ENCODE measurements around the gene HDAC7. TPM values are rescaled to one million over a fixed set of nuclear protein-coding genes. Genes with fewer than 3 reads are reported as not detected.

Gene HDAC7
- total RNA-seq, 1 donor from 2014 or later: 93.2 TPM

DNA sequence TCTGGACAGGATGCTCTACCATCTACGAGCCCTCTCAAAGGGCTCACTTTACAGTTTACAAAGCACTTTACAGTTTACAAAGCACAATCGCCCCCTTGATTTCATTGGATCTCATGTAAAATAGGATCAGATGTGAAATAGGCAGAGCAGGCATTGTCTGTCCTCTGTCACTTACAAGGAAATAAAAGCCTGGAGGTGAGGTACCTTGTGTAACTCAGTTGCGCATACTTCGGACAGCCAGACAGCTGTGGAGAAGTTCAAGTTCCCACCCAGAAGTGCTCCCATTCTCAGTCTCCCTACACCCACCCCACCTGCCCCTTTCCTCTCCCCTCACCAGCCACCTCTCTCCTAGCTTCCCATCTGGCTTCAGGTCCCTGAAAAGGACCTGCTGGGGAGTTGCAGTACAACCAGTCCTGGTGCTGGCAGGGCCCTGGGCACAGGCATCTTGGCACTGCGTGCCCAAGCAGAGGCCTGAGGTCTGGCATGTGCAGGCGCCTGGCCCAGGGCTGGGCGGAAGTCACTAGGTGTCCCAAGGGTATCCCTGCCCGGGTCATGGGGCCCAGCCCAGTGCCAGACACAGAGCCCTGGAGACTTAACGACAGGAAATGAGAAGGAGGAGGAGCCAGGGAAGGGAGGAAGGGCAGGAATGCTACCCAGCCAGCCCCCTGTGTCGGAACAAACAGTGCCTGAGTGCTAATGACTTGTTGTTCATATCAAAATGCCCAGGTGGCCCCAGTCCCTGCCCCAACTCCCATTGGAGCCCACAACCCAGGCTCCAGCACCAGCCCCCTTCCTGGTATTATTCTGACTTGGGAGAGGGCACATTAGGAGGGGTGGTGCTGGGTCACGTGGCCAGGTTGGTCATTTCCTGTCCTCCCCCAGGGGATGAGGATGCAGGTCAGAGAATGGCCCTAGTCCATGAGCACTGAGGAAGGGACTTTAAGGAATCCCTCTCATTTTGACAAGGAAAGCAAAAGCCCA, 66.4 kb downstream of the HDAC7 start:
- Mint-ChIP-seq H3K4me1 (ENCODE audit: low read depth) (peaks cover 25% of the 10 kb centered on the region), H3K36me3 (ENCODE audit: low read depth) (no peaks in the 10 kb centered on the region)
- TF ChIP-seq, protein P1, sequence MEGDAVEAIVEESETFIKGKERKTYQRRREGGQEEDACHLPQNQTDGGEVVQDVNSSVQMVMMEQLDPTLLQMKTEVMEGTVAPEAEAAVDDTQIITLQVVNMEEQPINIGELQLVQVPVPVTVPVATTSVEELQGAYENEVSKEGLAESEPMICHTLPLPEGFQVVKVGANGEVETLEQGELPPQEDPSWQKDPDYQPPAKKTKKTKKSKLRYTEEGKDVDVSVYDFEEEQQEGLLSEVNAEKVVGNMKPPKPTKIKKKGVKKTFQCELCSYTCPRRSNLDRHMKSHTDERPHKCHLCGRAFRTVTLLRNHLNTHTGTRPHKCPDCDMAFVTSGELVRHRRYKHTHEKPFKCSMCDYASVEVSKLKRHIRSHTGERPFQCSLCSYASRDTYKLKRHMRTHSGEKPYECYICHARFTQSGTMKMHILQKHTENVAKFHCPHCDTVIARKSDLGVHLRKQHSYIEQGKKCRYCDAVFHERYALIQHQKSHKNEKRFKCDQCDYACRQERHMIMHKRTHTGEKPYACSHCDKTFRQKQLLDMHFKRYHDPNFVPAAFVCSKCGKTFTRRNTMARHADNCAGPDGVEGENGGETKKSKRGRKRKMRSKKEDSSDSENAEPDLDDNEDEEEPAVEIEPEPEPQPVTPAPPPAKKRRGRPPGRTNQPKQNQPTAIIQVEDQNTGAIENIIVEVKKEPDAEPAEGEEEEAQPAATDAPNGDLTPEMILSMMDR (IDR thresholded peaks at IDR 0.05): no peak

DNA sequence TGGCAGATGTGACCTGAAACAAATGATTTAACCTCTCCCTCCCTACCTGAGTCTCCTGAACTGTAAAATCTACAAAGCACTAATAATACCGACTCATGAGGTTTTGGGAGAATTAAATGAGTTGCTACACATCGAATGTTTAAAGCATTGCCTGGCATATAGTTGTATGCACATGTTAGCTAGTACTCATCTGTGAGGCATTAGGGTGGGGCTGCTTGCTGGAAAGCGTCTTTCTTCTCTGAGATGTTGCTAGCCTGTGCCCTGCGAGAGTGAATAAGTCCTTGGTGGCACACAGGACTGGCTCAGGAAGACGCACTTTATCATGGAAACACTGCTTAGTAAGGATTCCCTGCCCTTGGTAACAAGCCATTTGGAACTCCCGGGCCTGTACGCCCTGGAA, 67.2 kb downstream of the HDAC7 start:
- Mint-ChIP-seq H3K36me3 (ENCODE audit: low read depth) (no peaks in the 10 kb centered on the region), H3K4me3 (ENCODE audit: unreplicated experiment) (no peak overlapping the region), H3K4me1 (ENCODE audit: low read depth) (peaks cover 22% of the 10 kb centered on the region), H3K27ac (ENCODE audit: unreplicated experiment) (no peak overlapping the region), H3K27me3 (ENCODE audit: low read depth) (peaks cover 7% of the 10 kb centered on the region), H3K9me3 (ENCODE audit: low read depth) (no peaks in the 10 kb centered on the region)
- no peak for DNase-seq (ENCODE audit: low spot score)
- TF ChIP-seq, protein P1 (IDR thresholded peaks at IDR 0.05): no peak

More for the DNA sequence above, 66.4 kb downstream of the HDAC7 start:
- Mint-ChIP-seq H3K27ac (ENCODE audit: unreplicated experiment) (peak overlapping the region; percentile 12), H3K4me3 (ENCODE audit: unreplicated experiment) (no peak overlapping the region), H3K27me3 (ENCODE audit: low read depth) (peaks cover 7% of the 10 kb centered on the region), H3K9me3 (ENCODE audit: low read depth) (no peaks in the 10 kb centered on the region)
- no peak for DNase-seq (ENCODE audit: low spot score)

DNA sequence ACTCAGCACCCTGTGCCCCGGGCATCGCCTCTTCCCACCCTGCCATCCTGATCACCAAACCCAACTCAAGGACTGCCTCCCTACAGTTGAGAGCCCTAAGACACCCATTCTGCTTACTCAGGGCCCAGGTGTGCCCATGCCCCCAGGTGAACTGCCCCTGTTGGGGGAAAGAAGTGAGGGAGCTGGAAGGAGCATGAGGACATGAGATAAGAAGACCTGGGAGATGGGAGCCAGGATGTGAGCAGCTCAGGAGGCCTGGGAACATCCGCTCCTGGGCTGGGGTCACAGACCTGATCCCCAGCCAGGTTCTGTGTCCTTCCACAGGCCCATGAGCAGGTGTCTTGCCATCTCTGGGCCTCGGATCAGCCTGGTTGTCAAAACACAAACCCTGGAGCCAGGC, 67.6 kb downstream of the HDAC7 start:
- no peak for DNase-seq (ENCODE audit: low spot score)
- Mint-ChIP-seq H3K27me3 (ENCODE audit: low read depth) (peaks cover 7% of the 10 kb centered on the region), H3K9me3 (ENCODE audit: low read depth) (no peaks in the 10 kb centered on the region), H3K4me1 (ENCODE audit: low read depth) (peaks cover 22% of the 10 kb centered on the region), H3K36me3 (ENCODE audit: low read depth) (no peaks in the 10 kb centered on the region), H3K4me3 (ENCODE audit: unreplicated experiment) (no peak overlapping the region), H3K27ac (ENCODE audit: unreplicated experiment) (no peak overlapping the region)
- TF ChIP-seq, protein P1 (IDR thresholded peaks at IDR 0.05): no peak

DNA sequence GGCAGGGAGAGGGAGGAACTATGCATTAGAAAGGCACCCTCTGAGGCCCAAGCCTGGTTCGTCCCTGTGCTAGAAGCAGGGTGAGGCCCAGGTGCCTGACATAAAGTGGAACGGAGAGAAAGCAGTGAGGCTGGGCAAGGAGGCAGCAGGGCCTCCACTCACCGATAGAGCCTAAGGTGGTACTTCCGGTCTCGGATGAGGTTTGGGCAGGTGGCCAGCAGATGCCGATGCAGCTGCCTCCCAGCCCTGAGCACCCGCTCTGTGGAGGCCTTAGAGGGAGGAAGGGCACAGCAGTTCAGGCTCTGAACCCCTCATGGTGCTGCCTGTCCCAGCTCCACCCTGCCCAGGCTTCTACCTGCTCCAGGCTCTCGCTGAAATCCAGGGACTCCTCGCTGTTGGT, 68.1 kb downstream of the HDAC7 start:
- H3K4me1 Mint-ChIP-seq (ENCODE audit: low read depth): peaks cover 22% of the 10 kb centered on the region
- no peak for DNase-seq (ENCODE audit: low spot score)
- TF ChIP-seq, protein P1 (IDR thresholded peaks at IDR 0.05): no peak
- H3K36me3 Mint-ChIP-seq (ENCODE audit: low read depth): no peaks in the 10 kb centered on the region
- H3K4me3 Mint-ChIP-seq (ENCODE audit: unreplicated experiment): no peak overlapping the region
- H3K27ac Mint-ChIP-seq (ENCODE audit: unreplicated experiment): no peak overlapping the region
- peaks cover 9% of the 10 kb centered on the region for H3K27me3 Mint-ChIP-seq (ENCODE audit: low read depth)
- H3K9me3 Mint-ChIP-seq (ENCODE audit: low read depth): no peaks in the 10 kb centered on the region

DNA sequence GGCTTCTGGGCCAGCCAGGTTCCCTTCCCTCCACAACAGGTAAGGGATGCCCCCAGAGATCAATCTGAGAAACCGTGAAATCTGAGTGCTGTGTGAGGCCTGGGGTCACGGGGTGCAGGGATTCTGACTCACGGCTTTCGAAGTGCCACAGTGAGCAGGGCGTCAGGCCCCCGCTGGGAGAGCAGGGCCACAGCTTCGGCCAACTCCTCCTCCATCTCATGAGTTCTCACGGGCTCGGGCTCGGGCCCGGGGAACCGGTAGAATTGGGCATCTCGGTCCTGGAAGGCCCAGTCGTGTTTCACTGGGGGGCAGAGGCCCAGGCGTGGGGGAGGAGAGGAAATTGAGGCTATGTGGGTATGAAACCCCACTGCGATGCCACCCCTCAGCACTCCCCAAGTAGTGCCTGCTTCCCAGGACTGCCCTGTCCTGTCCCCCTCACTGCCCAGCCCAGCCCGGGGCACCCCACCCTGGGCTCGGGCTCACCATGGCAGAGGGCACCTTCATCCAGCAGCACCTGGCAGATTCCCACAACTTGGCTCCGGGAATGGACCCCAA, 68.7 kb downstream of the HDAC7 start:
- Mint-ChIP-seq H3K4me3 (ENCODE audit: unreplicated experiment) (no peak overlapping the region), H3K9me3 (ENCODE audit: low read depth) (no peaks in the 10 kb centered on the region), H3K36me3 (ENCODE audit: low read depth) (no peaks in the 10 kb centered on the region), H3K27ac (ENCODE audit: unreplicated experiment) (no peak overlapping the region), H3K4me1 (ENCODE audit: low read depth) (peaks cover 22% of the 10 kb centered on the region), H3K27me3 (ENCODE audit: low read depth) (peaks cover 12% of the 10 kb centered on the region)
- TF ChIP-seq, protein P1 (IDR thresholded peaks at IDR 0.05): no peak
- DNase-seq (ENCODE audit: low spot score): no peak

Measured in chondrocyte (in vitro differentiated cells).